ENCODE measurements around the gene KRT33A. TPM values are rescaled to one million over a fixed set of nuclear protein-coding genes. Genes with fewer than 3 reads are reported as not detected.
A peak's percentile ranks its signal among the peaks of the same experiment; 100 is the strongest.
"Not testable (repeated sequence)": the region's sequence is repeated elsewhere in the genome, so short reads cannot be mapped to it uniquely, and the experiment has no call there.

Gene KRT33A
- total and polyA plus RNA-seq, 2 experiments from 2014 or later: not detected

DNA sequence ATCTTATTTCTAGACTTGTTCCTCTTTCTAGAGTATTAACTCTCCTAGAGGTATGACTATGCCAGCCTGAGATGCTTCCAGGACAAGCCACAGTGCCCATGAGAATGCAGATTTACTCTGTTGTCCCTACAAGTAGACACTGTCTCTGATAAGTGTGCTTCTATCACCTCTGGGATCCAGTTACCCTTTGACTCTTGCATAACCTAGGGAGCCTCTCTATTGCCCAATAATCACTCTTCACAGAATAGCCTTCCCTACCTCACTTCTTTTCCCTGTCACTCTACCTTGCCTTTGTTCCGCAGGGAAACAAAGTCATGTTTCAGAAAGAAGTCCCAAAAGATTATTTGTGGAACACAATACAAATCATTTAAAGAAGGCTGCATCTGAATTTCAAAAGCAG lies 33.1 kb upstream of the KRT33A start:
- Histone ChIP-seq H3K9ac (no peak overlapping the region), H3K79me2 (ENCODE audit: insufficient read depth) (no peaks in the 10 kb centered on the region), H3K4me3 (no peak overlapping the region), H3K9me2 (ENCODE audit: insufficient read depth) (no peaks in the 10 kb centered on the region), H3F3A (ENCODE audit: insufficient read depth) (peaks cover 37% of the 10 kb centered on the region), H3K4me2 (ENCODE audit: unreplicated experiment) (no peak overlapping the region), H3K27me3 (replicated peaks; ENCODE audit: insufficient read depth) (no peaks in the 10 kb centered on the region), H3K36me3 (ENCODE audit: low read depth) (0 out of 2 replicates have a peak, but pooled peaks cover 2% of the 10 kb centered on the region), H3K27ac (no peak overlapping the region), H2AFZ (no peak overlapping the region), H4K20me1 (ENCODE audit: insufficient read depth) (no peaks in the 10 kb centered on the region), H3K4me1 (ENCODE audit: insufficient read depth) (peaks cover 43% of the 10 kb centered on the region), H3K9me3 (ENCODE audit: low read depth) (peaks cover 3% of the 10 kb centered on the region)
- WGBS, 2 experiments (ENCODE audit: low coverage in 1 of 2, low lambda C conversion rate in 2 of 2, missing lambda C conversion rate in 2 of 2): 97 to 100% methylated on average over 1 of the region's 1 CpG
- no peak for DNase-seq
- in situ Hi-C loops (cut with MboI): no loop called here
- TF ChIP-seq EZH2phosphoT487 (IDR thresholded peaks at IDR 0.05; ENCODE audit: insufficient read depth, low read depth) (no peak), EZH2 (IDR thresholded peaks at IDR 0.05; ENCODE audit: insufficient read depth, poor library complexity, severe bottlenecking) (no peak)

- Histone ChIP-seq H4K20me1 (ENCODE audit: insufficient read depth) (no peaks in the 10 kb centered on the region), H3K4me1 (ENCODE audit: insufficient read depth) (peaks cover 52% of the 10 kb centered on the region), H3K9ac (peak overlapping the region; percentile 35; the same call in 1 of the 2 replicates), H3F3A (ENCODE audit: insufficient read depth) (peaks cover 50% of the 10 kb centered on the region), H3K36me3 (ENCODE audit: low read depth) (0 out of 2 replicates have a peak, but pooled peaks cover 2% of the 10 kb centered on the region), H3K79me2 (ENCODE audit: insufficient read depth) (no peaks in the 10 kb centered on the region), H3K4me2 (ENCODE audit: unreplicated experiment) (peak overlapping the region; percentile 11), H2AFZ (no peak overlapping the region), H3K9me3 (ENCODE audit: low read depth) (peaks cover 3% of the 10 kb centered on the region), H3K4me3 (no peak overlapping the region), H3K9me2 (ENCODE audit: insufficient read depth) (no peaks in the 10 kb centered on the region), H3K27me3 (replicated peaks; ENCODE audit: insufficient read depth) (no peaks in the 10 kb centered on the region), H3K27ac (peak overlapping the region; percentile 94)
- TF ChIP-seq EZH2 (IDR thresholded peaks at IDR 0.05; ENCODE audit: insufficient read depth, poor library complexity, severe bottlenecking) (no peak), EZH2phosphoT487 (IDR thresholded peaks at IDR 0.05; ENCODE audit: insufficient read depth, low read depth) (no peak)
- peak; percentile 92 for DNase-seq
- in situ Hi-C loops (cut with MboI): no loop called here
- 33 to 37% methylated on average over 1 of the region's 1 CpG for WGBS, 2 experiments (ENCODE audit: low coverage in 1 of 2, low lambda C conversion rate in 2 of 2, missing lambda C conversion rate in 2 of 2)
These were observed 31.8 kb upstream of the KRT33A start for GRCh38 chr17:41382394-41382793.

DNA sequence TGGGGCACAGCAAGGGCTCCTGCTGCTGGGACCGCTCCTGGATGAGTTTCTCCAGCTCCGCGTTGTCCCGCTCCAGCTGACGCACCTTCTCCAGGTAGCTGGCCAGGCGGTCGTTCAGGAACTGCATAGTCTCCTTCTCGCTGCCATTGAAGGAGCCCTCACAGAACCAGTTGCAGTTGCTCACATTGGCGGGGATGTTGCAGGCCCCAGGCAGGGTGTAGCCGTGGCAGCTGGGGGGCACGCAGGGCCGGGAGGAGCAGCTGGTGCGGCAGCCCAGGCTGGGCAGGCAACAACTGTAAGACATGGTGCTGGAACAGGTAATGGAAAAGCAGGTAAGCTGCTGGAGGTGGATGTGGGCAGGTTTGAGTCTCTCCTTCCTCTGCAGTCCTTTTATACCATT lies 31.3 kb upstream of the KRT33A start, which contains the start of gene KRT34:
Gene KRT34, minus strand, starts transcription at position 364 of the 400 bp plus-strand sequence. Its CDS starts 60 bp downstream, at position 304.
- WGBS, 2 experiments (ENCODE audit: low coverage in 1 of 2, low lambda C conversion rate in 2 of 2, missing lambda C conversion rate in 2 of 2): 94 to 96% methylated on average over 13 of the region's 13 CpGs
- H3K9me2 ChIP-seq (ENCODE audit: insufficient read depth); H3K79me2 ChIP-seq (ENCODE audit: insufficient read depth); in situ Hi-C loops (cut with MboI); H4K20me1 ChIP-seq (ENCODE audit: insufficient read depth); H3K36me3 ChIP-seq (ENCODE audit: low read depth); H3K4me3 ChIP-seq; H2AFZ ChIP-seq; DNase-seq; H3K27me3 ChIP-seq (replicated peaks; ENCODE audit: insufficient read depth); H3K9me3 ChIP-seq (ENCODE audit: low read depth): not testable (repeated sequence)
- peak within 1 kb of the TSS; percentile 59; the same call in 1 of the 2 replicates for H3K9ac ChIP-seq
- H3K4me2 ChIP-seq (ENCODE audit: unreplicated experiment): peak within 1 kb of the TSS; percentile 11
- H3K27ac ChIP-seq: peak within 1 kb of the TSS; percentile 94
- H3F3A ChIP-seq (ENCODE audit: insufficient read depth): peaks cover 54% of the 10 kb centered on the region
- peaks cover 56% of the 10 kb centered on the region for H3K4me1 ChIP-seq (ENCODE audit: insufficient read depth)

DNA sequence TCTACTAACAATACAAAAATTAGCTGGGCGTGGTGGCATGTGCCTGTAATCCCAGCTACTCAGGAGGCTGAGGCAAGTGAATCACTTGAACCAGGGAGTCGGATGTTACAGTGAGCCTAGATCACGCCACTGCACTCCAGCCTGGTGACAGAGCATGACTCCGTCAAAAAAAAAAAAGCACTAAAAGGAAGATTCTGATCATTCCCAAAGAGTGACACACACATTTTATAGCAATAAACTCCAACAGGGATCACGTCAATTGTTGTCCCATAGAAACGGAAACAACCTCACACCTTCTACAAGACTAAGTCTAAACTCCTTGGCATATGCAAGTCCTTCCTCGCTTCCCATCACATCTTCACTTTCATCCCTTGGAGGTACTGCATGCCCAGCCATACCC lies 29.5 kb upstream of the KRT33A start:
- in situ Hi-C loops (cut with MboI); H2AFZ ChIP-seq; H3K9me3 ChIP-seq (ENCODE audit: low read depth); H3K4me3 ChIP-seq; H4K20me1 ChIP-seq (ENCODE audit: insufficient read depth); H3K27me3 ChIP-seq (replicated peaks; ENCODE audit: insufficient read depth); H3K36me3 ChIP-seq (ENCODE audit: low read depth); H3K79me2 ChIP-seq (ENCODE audit: insufficient read depth); H3K9me2 ChIP-seq (ENCODE audit: insufficient read depth): not testable (repeated sequence)
- H3F3A ChIP-seq (ENCODE audit: insufficient read depth): peaks cover 54% of the 10 kb centered on the region
- peak overlapping the region; percentile 68 for H3K4me2 ChIP-seq (ENCODE audit: unreplicated experiment)
- peak overlapping the region; percentile 94 for H3K27ac ChIP-seq
- 8 to 10% methylated on average over 7 of the region's 7 CpGs for WGBS, 2 experiments (ENCODE audit: low coverage in 1 of 2, low lambda C conversion rate in 2 of 2, missing lambda C conversion rate in 2 of 2)
- peaks cover 59% of the 10 kb centered on the region for H3K4me1 ChIP-seq (ENCODE audit: insufficient read depth)
- peak overlapping the region; percentile 59 for H3K9ac ChIP-seq
- DNase-seq: peak; percentile 91

GRCh38 chr17:41377546-41377945 lies 26.9 kb upstream of the KRT33A start:
- peak overlapping the region; percentile 22; the same call in 1 of the 2 replicates for H2AFZ ChIP-seq
- no peaks in the 10 kb centered on the region for H3K9me2 ChIP-seq (ENCODE audit: insufficient read depth)
- H3K4me3 ChIP-seq: no peak overlapping the region
- peaks cover 43% of the 10 kb centered on the region for H3F3A ChIP-seq (ENCODE audit: insufficient read depth)
- H3K4me1 ChIP-seq (ENCODE audit: insufficient read depth): peaks cover 45% of the 10 kb centered on the region
- no peaks in the 10 kb centered on the region for H3K79me2 ChIP-seq (ENCODE audit: insufficient read depth)
- peak; percentile 16 for DNase-seq
- no peaks in the 10 kb centered on the region for H3K27me3 ChIP-seq (replicated peaks; ENCODE audit: insufficient read depth)
- WGBS, 2 experiments (ENCODE audit: low coverage in 1 of 2, low lambda C conversion rate in 2 of 2, missing lambda C conversion rate in 2 of 2): 14 to 18% methylated on average over 2 of the region's 2 CpGs
- in situ Hi-C loops (cut with MboI): no loop called here
- H4K20me1 ChIP-seq (ENCODE audit: insufficient read depth): no peaks in the 10 kb centered on the region
- no peak for TF ChIP-seq EZH2phosphoT487 (IDR thresholded peaks at IDR 0.05; ENCODE audit: insufficient read depth, low read depth)
- no peak for TF ChIP-seq EZH2 (IDR thresholded peaks at IDR 0.05; ENCODE audit: insufficient read depth, poor library complexity, severe bottlenecking)
- peak overlapping the region; percentile 25 for H3K27ac ChIP-seq
- H3K9me3 ChIP-seq (ENCODE audit: low read depth): no peaks in the 10 kb centered on the region
- H3K9ac ChIP-seq: no peak overlapping the region
- H3K36me3 ChIP-seq (ENCODE audit: low read depth): no peaks in the 10 kb centered on the region
- peak overlapping the region; percentile 28 for H3K4me2 ChIP-seq (ENCODE audit: unreplicated experiment)

Measured in GM23248 (cell line).